HG02623 (cell line): Measurements from ENCODE around the gene PPP4R4.
"Not testable (repeated sequence)": the region's sequence is repeated elsewhere in the genome, so short reads cannot be mapped to it uniquely, and the experiment has no call there.

Experiments used
- ATAC-seq: cut with Tn5 transposase; IDR thresholded peaks from one replicate; pipeline ENCODE4 v1.9.1; 2021; ENCODE audit warnings: moderate library complexity; ENCODE audit not compliant: unreplicated experiment

Gene PPP4R4

DNA sequence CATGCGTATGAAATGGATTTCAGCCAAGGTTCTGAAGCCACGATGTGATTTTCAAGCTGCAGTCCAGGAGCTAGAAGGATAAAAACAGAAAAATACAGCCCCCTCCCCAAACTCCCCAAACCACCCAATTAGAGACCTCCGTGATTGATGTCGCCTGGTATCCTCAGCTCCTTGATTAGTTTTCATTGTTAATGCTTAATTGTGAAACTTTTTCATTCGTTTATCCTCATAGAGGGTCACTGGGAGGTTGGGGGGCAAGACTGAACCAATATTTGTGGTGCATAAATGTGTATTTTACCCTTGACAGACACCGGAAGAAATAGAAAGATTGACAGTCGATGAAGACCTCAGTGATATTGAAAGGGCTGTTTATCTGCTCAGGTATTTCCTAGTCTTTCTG is 1.6 kb downstream of the PPP4R4 start:
- no peak for ATAC-seq

DNA sequence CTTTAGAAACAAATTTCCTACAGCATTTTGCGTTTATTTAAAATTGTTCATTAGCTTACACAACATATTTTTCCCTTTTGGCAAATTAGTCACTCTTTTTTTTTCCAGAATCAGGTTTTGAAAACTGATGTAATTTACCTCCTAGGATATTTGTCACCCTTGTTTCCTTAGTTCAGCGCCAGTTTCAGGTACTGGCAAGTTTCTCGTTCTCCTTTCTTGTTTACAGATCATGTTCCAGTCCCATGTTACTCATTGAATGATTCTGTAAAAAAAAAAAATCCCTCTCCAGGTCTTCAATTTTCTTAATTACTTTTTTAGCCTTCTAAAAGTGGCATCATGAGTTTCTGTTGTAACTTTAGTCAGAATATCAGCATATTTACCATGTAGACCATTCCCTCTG is 2.7 kb downstream of the PPP4R4 start:
- ATAC-seq = no peak

DNA sequence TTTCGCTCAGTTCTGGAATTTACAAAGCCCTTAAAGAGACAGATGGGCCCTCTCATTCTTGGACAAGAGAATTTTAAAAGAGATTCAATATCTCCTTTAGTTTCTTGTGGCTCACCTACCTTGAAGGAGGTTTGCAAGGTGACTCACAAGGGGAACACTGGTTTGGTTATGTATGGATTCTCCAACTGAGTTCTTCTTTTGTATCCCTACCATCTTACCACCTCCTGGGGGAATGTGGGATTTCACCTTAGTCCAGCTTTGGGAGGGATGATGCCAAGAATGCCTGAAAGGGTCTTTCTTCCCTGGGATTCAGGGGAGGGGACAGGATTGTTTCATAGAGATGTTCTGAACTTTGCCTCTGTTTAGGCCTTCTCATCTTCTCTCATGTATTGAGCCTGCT is 3.7 kb downstream of the PPP4R4 start:
- ATAC-seq = no peak

DNA sequence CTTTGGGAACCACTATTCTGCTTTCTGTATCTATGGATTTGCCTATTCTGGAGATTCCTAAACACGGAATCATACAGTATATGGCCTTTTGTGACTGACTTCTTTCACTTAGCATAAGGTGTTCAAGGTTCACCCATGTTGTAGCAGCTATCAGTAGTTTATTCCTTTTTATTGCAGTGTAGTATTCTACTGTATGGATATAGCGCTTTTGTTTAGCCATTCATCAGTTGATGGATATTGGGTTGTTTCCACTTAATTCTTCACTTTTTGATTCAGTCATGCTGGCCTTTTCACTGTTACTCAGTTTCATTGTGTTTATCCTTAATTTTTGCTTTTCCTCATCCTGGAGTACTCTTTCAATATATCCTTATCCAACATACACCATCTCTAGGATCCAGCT is 5.1 kb downstream of the PPP4R4 start:
- no peak for ATAC-seq

DNA sequence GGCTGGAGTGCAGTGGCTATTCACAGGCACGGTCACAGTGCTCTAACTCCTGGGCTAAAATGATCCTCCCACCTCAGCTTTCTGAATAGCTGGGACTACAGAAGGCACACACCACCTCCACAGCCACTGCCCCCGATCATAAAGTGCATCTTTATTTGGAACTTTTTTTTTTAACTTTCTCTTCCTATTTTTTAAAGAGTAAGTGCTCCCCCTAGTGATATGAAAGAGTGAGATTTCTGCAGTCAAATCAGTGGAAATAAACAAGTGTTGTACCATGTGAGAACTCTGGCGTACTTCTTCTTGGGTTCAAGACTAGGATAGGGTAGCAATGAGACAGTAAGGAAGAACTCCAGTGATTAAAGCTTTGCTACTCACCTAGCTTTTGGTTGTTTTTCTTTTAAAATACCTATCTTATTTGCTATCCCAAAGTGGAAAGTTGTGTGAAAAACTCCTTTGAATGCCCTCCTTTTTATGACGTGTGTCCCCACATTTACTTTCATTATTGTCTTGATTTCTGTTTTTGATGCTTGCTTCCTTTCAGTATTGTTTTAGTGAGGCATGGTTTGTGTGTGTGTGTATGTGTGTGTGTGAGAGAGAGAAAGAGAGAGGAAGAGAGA is 6.6 kb downstream of the PPP4R4 start:
- ATAC-seq = peak; percentile 63

DNA sequence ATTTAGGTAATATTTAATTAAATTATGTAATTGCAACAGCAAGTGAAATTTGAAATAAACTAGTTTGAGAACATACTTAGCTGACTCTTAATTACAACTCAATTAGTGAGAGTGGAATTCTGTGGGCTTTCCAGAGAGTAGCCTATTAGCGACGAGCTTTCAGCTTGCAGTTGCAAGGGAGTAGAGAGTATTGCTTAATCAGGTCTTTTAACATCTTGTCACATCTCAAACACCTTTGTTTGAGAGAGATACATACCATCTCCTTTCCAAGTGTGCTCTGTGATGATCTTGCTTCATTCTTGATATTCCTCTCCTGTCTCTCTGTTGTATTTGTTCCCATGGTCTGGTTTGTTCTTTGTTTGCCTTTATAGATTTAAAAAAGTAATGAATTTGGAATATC is 7.7 kb downstream of the PPP4R4 start:
- no peak for ATAC-seq

DNA sequence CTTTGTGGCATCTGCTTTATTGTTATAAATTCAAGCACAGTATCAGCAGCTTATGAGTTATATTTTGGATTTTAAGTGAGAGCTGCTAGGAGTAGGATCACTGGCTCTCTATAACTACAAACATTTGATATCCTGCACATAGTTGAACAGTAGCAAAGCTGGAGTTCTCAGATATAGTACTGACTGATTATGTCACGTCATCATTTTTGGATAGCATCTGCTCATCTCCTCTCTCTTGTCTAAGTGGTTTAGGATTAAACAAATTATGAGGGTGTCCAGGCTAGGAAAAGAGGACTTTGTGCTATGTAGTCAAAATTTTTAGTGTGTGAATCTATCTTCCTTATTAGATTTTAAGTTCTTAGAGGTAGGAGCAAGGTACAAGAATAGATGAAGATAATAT is 18.4 kb downstream of the PPP4R4 start:
- no peak for ATAC-seq

DNA sequence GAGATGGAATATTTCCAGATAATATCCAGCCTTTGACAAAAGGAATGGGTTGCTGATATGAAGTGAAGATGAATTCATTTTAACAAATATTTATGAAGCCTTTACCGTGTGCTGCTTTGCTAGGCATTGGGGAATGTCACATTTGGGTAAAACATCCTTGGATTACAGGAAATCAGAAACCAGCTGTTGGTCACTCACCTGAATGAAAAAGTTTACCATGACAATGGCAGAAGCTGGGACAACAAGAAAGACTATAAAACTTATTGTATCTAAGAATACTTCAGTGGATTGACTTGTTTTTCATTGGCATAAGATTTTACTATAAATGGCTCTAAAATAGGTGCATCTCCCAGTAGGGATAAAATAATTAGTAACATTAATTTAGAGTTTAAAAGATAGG is 19.7 kb downstream of the PPP4R4 start:
- ATAC-seq = no peak

DNA sequence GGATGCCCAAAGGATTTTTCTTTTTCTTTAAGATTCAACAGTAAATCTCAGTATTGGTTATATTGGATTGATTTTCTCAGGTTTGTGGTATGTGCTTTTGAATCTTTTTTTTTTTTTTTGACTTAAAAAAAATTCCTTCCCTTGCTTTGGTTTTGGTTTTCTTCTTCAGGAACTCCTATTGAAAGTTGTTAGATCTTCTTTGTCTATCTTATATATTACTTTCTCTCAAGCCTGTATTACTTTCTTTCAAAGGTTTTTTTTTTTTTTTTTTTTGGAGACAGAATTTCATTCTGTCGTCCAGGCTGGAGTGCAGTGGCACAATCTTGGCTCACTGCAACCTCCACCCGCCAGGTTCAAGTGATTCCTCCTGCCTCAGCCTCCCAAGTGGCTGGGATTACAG is 21.9 kb downstream of the PPP4R4 start:
- ATAC-seq = no peak

DNA sequence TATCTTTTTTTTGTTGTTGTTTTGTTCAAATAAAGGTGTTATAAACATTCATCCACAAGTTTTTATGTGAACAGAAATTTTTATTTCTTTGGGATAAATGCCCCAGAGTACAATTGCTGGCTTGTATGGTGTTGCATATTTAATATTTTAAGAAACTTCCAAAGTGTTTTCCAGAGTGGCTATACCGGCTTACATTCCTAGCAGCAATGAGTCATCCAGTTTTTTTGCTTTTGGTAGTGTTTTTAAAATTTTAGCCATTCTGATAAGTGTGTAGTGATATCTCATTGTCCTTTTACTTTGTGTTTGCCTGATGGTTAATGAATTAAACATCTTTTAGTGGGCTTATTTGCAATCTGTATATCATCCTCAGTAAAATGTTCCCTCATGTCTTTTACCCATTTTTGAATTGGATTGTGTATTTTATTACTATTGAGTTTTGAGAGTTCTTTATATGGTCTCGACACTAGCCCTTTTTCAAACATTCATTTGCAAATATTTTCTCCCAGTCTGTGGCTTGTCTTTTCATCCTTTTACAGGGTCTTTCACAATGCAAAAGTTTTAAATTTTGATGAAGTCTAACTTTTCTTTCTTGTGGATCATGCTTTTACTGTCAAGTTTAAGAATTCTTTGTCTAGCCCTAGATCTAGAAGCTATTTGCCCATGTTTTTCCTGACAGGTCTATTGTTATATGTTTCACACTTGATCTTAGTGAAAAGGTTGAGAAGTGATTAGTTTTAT is 29.5 kb downstream of the PPP4R4 start:
- ATAC-seq = no peak

DNA sequence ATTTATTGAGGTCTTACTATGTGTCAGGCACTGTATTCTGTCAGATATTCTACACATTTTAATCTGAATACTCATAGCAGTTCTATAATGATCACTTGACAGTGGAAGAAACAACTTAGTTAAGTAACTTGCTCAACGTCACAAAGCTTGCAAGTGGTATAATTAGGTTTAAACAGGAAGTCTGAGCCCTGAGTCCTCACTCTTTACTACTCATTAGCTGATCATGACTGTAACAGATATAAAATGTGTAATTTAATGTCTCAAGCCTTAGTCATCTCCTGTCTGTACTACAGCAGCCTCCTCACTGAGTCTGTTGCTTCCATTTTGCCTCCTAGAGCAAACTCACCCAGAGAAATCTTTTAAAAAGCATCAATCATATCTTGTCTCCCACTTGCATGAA is 38.9 kb downstream of the PPP4R4 start:
- no peak for ATAC-seq

DNA sequence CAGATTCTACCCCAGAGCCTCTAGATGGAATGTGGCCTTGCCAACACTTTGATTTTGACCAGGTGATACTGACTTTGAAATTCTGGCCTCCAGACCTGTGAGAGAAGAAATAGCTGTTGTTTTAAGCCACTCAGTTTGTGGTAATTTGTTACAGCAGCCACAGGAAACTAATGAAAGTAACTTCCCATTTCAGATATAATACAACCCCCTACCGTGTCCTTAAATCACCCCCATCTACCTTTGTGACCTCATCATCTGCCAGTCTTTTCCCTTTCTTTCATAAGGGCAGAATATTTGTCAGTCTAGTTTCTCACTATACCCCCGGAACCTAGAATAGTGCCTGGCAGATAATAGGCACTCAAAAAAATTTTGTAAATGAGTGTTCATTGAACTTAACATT is 39.6 kb downstream of the PPP4R4 start:
- ATAC-seq = no peak

DNA sequence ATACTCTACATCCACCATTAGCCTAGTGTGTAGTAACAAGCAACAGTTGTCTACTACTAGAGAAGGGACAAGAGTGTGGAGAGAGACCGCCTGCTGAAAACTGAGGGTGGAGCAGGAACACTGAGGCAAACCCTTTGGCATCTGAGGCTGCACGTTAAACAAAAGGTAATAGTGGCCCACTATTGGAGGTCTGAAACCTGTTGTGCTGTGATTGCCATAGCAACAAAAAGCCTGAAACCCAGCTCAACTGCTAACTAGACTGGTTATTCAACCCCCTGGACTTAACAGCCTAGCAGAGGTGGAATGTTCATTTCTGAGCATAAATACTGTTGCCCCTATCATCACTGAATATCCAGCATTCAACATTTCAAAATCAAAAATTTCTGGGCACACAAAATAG is 43.0 kb downstream of the PPP4R4 start:
- no peak for ATAC-seq

DNA sequence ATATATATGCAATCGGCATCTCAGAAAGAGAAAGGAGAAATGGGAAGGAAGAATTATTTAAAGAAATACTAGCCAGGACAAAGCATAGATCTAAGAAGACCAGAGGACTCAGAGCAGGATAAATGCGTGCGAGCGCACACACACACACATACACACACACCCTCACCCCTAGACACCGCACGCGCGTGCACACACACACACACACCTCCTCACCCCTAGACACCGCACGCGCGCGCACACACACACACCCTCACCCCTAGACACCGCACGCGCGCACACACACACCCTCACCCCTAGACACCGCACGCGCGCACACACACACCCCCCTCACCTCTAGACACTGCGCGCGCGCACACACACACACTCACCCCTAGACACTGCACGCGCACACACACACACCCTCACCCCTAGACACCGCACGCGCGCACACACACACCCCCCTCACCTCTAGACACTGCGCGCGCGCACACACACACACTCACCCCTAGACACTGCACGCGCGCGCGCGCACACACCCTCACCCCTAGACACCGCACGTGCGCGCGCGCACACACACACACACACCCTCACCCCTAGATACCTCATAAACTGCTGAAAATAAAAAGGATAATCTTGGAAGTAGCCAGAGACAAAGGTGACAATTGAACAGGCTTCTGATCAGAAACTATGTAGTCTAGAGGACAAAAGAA is 44.2 kb downstream of the PPP4R4 start:
- not testable (repeated sequence) for ATAC-seq

DNA sequence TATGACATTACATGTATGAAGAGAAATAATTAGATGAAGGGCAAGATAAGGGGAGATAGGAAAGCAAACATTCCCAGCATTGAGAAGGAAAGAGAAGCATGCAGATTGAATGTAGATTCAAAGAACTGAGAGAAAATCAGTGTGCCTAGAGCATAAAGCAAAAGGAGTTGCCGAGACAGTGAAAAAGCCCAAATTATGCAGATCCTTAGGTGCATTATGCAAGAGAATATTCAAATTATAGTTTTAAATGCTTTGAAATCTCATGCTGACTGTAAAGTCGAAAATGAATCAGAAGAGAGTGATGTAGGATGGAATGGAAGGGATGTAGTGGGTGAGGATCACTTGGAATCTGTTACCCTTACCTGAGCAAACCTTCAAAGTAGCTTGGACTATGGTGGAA is 49.9 kb downstream of the PPP4R4 start:
- no peak for ATAC-seq

DNA sequence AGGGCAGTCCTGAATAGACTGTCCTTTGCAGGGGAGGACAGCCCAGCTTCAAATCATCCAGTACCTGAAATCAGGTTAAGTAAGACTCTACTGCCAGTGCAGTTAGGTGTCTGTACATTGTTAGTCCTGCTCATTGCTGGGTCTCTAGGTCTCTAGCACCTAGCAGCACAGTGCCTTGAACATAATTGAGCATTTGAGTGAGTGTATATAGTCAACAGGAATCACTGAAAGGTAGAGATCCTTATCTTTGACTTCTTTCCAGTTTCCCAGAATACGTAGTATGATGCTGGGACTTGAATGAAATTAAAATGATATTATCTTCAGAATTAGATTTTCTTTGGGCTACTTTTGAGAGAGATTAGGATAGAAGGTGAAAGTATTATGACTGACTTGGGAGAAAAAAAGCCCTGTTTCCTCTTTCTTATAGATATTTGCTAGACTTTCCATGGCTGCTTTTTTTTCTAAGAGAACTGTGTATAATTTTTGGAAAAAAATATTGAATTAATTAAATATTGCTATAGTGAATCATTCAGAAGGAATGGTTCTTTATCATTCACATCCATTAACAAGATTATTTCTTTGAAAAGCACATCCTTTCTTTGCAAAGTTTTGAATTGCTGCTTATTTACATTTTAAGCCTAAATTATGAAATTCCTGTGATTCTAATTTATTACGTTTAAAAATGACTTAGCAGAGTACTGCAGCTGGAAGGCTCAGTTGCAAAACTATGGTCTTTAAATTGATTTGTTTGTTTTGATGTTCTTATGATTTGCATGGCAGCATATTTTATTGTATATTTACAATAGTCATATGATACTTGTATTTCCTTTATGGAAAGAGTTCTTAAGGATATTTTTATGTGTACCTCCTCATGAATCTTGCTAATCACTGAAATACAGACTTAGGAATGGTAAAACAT is 51.6 kb downstream of the PPP4R4 start:
- no peak for ATAC-seq

DNA sequence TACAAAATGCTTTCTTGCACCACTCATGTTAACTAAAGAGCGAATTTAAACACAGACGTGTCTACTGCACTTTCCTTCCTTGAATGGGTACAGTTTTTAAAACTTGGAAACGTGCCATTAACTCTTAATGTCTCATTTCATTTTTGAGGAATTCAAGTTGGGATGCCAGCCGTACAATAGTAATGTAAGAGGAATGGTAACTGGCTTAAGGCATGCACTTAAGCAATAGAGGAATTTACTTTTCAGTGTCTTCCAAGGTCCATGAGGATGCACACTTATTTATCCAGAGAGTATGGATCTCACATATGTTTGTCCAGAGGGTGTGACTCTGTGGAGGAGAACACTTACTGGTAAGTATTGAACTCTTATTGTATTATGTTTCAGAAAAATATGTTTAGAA is 52.9 kb downstream of the PPP4R4 start:
- ATAC-seq = no peak

DNA sequence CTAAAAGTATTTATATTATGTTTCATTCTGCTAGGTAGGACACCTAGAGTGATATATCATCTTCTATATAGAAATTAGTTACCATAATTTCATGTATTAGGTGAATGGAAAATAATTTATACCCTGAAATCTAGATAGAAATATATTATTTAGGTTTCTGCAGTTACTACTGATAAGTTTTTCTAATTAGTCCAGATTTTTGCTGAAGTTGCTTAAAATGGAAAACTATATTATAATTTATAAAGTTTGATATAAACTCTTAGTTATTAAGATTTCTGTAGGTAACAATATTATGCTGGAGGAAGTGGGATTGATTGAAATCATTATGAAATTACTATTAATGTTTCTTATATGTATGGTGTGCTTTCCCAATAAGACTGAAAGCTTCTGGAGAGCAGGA is 62.9 kb downstream of the PPP4R4 start:
- no peak for ATAC-seq

DNA sequence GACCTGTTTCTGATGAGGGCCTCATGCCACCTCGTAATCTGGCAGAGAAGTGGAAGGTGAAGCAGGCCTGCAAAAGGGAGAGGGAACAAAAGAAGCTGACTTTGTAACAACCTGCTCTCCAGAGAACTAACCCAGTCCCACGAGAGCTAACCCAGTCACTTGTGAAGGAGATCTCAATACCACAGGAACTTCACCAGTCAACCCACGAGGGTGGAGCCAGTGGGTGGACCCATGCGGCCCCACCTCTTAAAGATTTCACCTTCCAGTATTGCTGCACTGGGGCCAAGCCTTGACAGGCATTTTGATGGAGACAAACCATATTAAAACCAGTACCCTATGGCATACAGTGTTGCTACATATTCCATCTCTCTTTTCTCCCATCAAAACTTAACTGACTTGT is 63.9 kb downstream of the PPP4R4 start:
- no peak for ATAC-seq

DNA sequence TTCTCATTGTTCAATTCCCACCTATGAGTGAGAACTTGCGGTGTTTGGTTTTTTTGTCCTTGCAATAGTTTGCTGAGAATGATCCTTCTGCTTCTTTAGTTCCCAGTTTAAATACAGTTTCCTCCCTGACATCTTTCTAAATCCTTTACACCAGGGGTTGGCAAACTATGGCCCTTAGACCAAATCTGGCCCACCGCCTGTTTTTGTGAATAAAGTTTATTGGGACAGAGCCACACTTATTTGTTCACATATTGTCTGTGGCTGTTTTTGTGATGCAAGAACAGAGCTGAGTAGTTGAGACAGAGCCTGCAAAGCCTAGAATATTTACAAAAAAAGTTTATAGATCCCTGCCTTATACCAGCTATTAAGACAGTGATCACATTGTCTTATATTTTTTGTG is 65.3 kb downstream of the PPP4R4 start:
- no peak for ATAC-seq

DNA sequence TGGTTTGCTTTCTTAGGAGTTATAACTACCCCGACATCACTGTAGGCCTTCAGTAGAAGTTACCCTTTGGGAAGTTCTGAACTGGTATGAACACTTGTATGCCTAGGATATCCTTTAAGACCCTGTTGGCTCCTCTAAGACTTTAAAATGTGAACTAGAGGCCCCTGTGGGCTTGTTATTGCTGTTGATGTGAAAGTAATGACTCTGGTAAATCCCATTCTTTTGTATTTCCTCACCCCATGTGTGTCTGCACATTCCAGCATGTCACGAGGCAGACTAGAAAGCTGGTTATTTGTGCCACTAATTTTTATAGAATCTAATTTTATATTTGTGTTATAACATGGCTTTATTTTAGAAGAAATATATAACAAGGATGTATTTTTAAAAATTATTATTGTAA is 70.1 kb downstream of the PPP4R4 start:
- no peak for ATAC-seq
